HG03025 (cell line): Measurements from ENCODE around the gene TBKBP1.
"Not testable (repeated sequence)": the region's sequence is repeated elsewhere in the genome, so short reads cannot be mapped to it uniquely, and the experiment has no call there.

Experiments used
- ATAC-seq: cut with Tn5 transposase; IDR thresholded peaks from one replicate; pipeline ENCODE4 v1.9.1; 2021; ENCODE audit warnings: mild to moderate bottlenecking, moderate library complexity; ENCODE audit not compliant: unreplicated experiment, low FRiP score

TBKBP1 gene

GRCh38 chr17:47676510-47677165 is 17.3 kb upstream of the TBKBP1 start:
- ATAC-seq = no peak

DNA sequence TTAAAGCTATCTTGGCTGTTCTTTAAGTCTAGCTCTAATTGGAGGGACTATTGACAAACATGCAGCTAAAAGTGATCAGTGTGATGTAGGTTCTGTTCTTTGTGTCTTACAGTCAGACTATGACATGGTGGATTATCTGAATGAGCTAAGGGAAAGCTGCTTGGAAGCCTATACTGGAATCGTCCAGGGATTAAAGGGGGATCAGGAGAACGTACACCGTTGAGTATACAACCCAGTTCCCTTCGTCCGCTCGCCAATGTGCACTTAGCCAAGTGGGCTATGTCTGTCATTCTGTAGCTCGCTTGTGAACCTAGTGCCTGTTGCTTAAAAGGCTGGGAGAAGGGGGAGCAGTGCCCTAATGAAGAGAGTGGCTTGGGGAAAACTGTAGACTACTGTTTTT is 15.8 kb upstream of the TBKBP1 start:
- ATAC-seq = no peak

DNA sequence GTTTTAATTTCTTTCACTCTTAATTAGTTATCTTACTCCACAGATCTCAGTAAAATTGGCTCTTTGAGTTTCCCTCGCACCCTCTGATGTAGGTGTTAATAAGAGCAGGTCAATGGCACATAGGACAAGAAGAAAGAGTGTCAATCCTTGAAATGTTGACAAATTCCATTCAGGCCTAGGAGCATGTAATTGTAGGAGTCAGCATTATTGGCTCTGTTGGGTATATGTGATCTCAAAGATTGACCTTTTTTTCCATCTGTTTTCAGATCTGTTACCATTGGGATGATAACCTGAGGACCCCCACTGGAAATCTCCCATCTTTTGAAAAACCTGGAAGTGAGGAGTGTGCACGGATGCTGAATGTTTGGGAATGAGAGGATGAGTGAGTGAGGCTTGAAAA is 11.8 kb upstream of the TBKBP1 start:
- ATAC-seq = no peak

- not testable (repeated sequence) for ATAC-seq
These were observed 11.2 kb upstream of the TBKBP1 start for GRCh38 chr17:47682727-47683126.

- ATAC-seq = no peak
These were observed 9.9 kb upstream of the TBKBP1 start for GRCh38 chr17:47684025-47684424.

DNA sequence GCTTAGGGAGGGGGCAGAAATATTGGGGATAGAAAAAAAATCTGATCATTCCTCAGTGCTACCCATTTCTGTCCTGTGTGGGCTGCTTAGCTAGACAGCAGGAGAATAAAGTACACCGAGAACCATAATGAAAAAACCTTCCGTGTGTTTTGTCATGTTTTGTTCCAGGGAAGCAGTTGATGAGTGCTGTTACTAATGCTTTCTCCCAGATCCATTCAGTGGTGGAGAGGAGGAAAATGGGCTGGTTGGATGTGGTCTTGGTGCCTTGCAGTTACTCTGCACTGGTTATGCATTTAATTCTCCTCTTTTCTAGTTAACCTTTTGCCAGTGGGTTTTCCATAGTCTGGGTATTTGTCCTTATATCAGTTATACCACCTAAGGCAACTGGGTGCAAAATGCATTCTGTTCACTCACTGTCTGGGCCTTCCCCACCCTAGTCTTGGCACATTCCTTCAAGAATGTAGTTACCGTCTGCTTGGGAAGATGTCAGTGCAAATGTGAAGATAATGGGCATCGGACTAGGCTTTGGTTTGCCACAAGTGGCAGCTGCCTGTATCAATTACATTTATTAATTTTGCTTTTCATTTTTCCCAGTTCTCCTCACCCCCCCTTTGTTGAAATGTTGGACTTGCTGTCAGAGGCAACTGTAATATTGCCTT is 9.3 kb upstream of the TBKBP1 start:
- no peak for ATAC-seq

DNA sequence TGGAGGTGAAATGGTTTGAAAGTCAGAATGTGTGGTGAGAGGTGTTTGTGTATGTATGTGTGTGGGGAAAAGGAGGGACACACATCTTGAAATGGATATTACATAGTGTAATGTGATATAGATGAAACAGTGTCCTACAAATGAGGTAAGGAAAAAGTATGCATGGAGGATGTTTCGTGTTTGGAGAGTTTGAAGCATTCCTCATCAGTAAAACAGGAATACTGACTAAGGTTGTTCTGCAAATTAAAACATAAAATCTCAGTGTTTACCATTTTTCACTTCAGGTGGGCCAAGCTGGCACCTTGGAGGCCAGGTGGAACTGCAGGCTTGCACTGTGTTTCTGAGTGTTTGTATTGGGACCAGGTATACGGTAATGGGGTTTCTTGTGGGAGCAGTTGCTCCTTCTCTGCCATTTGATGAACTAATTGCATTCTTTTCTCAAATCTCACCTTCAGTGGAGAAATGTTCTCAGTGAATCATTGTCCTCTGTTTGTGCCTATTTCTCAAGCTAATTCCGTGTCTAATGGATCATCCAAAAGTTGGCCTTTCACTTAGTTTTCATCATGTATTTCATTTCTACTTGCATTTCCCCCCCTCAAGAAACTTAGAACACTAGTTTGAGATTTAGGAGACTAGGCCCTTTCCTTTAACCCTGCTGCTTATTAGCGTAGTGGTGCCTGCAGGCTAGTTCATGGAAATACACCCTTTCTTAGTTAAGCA is 8.2 kb upstream of the TBKBP1 start:
- ATAC-seq = no peak

- ATAC-seq = no peak
These were observed 7.7 kb upstream of the TBKBP1 start for GRCh38 chr17:47686276-47686635.

DNA sequence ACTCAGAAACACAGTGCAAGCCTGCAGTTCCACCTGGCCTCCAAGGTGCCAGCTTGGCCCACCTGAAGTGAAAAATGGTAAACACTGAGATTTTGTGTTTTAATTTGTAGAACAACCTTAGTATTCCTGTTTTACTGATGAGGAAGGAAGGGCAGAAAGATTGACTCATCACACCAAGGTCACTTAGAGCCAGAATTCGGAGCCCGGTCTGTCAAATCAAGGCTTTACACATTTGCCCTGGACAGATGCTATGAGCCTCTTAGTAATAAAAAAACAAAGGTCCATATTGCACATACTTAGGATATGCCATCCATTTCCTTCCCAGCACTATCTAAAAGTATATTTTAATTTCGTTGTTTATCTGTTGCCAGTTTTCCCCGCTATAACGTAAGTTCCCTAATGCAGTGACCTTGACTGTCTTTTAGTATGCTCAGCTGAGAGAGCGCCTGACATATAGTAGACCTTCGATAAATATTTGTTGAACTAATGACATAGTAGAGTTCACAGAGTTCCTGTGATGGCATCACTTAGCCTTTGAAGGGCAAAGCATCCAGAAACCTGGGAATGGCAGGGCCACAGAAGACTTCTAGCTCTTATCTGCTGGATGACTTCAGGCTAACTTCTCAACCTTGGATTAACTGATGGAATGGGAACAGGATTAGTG is 7.2 kb upstream of the TBKBP1 start:
- ATAC-seq = no peak

GRCh38 chr17:47687328-47687690 is 6.7 kb upstream of the TBKBP1 start:
- no peak for ATAC-seq

DNA sequence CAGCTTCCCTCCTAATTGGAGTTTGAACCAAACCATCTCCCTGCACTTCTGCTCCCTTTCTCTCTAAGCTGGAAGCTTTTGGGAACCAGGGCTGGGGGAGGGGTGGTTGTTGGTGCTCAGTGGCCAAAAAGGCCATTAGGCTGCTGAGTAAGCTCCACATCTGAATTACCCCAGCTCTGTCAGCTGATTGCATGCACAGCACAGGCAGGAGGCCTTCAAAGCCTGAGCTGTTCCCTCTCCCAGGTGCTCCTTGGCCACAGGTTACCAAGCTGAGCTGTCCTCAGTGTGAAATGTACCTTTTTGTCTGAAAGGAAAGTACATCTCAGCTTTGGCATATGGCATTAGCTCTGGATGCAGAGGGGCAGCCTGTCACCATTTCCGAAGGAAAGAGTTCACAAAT is 6.2 kb upstream of the TBKBP1 start:
- no peak for ATAC-seq

DNA sequence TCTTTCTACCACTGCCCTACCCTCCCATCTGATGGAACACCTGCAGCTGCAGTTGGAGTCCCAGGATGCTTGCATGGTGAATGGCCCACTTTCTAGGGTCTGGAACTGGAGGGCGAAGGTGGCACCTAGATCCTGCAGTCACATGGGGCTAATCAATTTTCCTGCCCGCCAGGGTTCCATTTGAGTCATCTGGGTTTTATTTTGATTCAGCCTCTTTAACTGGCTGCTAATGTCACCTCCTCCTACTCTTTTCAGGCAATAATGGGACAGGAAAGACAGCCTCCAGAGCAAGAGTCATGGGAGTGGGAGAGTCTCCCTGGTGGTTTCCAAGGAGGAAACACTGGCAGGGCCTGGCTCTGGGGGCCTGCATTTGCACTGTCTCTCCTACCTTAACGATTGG is 3.8 kb upstream of the TBKBP1 start:
- no peak for ATAC-seq

DNA sequence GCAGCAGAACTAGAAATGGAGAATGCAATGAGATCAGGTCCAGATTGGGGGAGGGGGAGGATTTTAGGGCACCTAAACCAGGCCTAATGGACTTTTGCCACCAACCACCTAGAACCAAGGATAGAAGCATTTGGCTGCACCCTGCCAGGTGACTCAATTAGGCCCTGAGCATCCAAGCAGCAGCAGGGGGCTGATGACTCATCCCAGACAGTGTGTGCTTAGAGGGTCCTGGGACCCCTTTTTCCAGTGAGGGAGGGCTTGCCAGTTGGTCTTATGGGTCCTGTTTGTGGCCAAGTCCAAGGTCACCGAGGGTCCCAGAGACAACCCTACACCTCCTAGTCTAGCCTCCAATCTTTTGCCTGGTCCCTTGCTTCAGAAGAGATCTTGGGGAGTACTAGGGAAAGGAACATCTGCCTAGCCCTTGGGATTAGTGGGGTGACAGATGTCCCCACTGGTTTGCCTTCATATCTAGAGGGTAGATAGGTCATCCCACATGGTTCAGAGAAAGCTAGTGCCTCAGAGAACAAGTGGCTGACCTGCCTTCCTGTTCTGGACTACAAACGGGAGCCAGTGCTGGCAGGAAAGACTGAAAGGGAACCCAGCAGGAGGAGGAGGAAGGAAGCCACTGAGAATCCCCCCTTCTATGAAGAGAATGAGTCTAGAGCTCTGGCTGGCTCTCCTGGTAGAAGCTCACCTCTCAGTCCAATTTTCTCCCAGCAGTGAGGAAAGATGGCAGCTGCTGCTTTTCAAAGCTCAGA is 1.6 kb upstream of the TBKBP1 start:
- ATAC-seq = no peak

DNA sequence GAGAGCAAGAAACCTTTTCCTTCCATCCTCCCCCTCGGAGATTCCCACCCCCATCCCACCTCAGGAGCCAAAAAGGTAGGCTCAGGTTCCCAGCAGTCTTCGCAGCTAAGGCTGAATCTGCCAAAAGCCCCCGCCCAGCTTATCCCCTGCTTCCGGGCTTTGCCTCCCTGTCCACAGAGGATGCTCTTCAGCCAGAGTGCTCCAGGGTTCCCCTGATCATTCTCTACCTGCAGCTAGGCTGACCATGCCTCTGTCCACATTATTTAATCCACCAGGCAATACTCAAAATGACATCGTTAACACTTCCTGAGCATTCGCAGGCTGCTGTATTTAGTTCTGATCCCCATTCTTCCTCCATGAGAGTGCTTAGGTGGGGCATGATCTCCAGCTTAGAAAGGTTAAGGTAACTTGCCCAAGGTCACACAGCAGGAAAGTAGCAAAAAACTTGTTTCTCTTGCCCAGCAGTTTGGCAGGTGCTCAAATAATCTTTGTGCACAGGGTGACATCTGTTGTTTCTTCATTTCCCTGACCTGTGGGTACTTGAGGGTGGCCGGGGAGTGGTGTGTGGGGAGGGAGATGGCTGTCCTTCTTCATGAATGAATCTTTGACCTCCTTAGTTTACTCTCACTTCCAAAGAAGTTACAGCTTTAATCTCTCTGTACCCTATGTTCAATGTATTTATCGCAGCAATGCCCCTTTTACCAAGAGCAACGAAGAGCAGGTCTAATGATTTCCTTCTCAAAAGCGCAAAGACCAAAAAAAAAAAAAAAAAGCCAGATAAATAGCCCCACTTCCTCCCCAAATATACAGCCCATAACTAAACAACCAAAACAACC is 848 bp upstream of the TBKBP1 start:
- ATAC-seq = no peak

DNA sequence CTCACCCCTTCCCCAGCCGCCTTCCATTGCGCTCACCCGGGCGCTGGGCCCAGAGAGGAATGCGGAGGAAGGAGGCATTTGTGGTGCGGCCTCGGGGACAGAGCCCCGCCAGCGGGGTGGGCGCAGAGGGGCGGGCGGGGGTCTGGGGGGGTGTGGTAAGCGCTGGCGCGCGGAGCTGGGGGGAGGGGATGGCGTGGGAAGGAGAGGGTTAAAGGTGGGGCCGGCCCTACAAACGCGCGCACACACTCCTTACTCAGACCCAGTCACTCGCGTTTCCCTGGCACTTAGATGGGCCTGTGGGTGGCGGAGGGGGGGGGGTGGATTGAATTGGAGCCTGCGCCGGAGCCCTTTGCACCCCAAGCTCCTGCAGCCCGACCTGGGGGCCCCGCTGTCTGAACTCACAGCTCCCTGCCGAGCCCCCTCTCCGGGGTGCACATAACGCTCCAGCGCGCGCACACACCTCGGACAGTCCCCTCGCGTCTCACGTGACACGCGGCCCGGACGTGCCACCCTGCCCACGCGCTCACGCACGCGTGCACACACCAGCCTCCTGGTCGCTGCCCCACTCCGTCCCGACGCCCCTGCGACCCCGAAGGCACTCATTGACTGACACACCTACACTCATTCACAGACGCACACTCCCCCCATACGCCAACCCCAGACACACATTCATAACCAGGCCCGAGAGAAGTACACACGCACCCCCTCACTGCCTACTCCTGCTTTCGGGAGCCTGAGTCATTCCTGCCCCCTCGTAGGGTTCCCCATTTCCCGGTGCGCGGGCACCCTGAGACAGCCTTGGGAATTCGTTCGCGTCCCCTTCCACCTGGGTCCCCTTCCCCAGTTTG is 844 bp downstream of the TBKBP1 start:
- ATAC-seq = no peak

DNA sequence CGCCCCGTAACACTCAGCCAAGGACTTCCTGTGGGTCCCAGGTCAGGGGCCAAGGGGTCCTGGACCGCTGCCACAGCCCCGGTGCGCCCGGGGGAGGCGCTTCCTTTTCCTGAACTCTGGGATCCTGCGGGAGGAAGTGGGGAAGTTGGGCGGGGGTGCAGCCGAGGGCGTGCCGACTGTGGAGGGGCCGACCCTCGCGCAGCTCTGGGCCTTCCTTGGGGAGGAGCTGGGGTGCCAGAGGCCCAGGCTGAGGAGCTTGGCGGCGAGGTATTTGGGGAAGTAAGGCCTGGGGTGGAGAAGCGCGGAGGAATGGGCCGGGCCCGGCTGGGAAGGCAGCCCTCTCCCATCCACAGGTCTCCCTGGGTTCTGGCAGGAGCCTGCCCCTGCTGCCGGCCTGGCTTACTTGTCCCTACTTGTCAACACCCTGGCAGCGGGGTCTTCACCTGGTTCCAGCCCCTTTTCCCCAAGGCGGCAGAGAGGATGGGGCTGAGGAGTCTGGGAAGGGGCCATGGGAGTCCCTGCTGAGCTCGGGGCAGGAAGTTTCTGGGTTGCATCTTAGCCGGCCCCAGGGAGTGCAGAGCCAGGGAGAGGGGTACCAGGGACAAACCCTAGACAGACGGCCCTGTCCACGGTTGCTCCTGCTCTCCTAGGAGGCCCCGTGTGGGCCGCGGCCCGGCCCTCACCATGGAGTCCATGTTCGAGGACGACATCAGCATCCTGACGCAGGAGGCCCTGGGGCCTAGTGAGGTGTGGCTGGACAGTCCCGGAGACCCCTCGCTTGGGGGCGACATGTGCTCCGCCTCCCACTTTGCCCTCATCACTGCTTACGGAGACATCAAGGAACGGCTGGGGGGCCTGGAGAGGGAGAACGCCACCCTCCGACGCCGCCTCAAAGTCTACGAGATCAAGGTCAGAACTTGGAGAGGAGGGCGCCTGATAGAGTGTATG is 1.7 kb downstream of the TBKBP1 start:
- ATAC-seq = no peak

DNA sequence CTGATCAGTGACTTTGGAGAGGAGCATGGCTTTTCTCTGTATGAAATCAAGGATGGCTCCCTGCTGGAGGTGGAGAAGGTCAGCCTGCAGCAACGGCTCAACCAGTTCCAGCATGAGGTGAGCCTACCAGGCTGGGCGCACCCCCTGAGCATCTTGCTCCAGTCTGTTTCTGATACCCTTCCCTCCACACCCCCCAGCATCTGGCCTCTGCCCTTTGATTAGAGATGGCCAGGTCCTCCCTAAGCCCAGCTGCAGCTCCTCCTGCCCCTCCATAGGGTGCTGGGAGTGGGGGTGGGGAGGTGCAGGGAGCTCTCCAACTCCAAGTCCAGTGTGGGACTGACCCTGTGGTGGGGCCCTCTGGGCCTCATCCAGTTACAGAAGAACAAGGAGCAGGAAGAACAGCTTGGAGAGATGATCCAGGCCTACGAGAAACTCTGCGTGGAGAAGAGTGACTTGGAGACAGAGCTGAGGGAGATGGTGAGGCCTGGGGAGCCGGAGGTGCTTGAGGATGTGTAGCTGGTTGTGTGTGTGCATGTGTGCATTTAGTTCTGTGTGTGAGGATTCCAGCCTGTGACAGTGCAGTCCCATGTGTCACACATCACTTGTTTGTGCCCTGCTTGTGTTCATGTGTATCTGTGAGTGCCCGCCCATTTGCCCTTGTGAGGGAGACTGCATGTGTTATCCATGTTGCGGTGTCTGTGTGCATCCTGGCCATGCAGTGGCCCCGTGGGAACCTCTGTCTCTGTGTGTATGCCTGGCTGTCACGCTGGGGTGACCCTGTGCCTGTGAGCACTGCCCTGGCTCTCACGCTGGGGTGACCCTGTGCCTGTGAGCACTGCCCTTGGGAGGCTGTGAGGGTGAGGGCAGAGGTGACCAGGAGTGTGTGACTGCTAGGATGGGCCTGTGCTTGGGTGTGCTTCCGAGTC is 3.0 kb downstream of the TBKBP1 start:
- ATAC-seq = no peak
